ENCODE results near the gene FUZ. TPM values are rescaled to one million over a fixed set of nuclear protein-coding genes. Genes with fewer than 3 reads are reported as not detected.

FUZ gene
- total and polyA plus RNA-seq, 2 experiments from 2014 or later = 11.7 to 21.1 TPM

DNA sequence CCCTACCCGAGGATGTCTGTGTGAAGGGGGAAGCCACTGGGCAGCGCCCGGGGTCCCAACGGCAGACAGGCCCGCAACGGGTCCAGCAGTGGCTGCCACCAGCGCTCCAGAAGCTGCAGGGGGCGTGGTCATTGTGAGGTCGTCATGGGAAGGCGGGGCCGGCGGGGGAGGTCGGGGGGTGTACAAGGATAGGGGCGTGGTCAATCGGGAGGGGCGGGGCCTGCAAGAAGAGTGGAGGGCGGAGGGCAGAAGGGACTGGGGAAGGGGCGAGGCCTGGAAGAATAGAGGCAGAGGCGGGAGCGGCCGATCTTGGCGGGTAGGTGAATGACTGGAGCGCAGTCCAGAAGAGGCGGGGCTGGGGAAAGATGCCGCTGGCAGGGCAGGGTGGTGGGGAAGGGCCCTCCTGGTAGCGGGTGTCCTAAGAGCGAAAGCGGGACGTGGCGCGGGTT, 4.4 kb downstream of the FUZ start:
- Histone ChIP-seq H3K36me3 (ENCODE audit: low read depth) (peaks cover 8% of the 10 kb centered on the region; the same call in 1 of the 2 replicates), H3K79me2 (ENCODE audit: insufficient read depth) (no peaks in the 10 kb centered on the region), H2AFZ (peak overlapping the region; percentile 71), H3K27ac (no peak overlapping the region), H3F3A (ENCODE audit: insufficient read depth) (peaks cover 11% of the 10 kb centered on the region; the same call in 1 of the 2 replicates), H3K9ac (peak overlapping the region; percentile 72), H3K4me3 (peak overlapping the region; percentile 76), H3K9me2 (ENCODE audit: insufficient read depth) (no peaks in the 10 kb centered on the region), H4K20me1 (ENCODE audit: insufficient read depth) (no peaks in the 10 kb centered on the region), H3K27me3 (replicated peaks; ENCODE audit: insufficient read depth) (no peaks in the 10 kb centered on the region), H3K4me2 (ENCODE audit: unreplicated experiment) (peak overlapping the region; percentile 88), H3K9me3 (ENCODE audit: low read depth) (no peaks in the 10 kb centered on the region), H3K4me1 (ENCODE audit: insufficient read depth) (peaks cover 6% of the 10 kb centered on the region)
- no peak for TF ChIP-seq EZH2 (IDR thresholded peaks at IDR 0.05; ENCODE audit: insufficient read depth, poor library complexity, severe bottlenecking)
- 0 to 1% methylated on average over 19 to 31 of the region's 31 CpGs for WGBS, 2 experiments (ENCODE audit: low coverage in 1 of 2, low lambda C conversion rate in 2 of 2, missing lambda C conversion rate in 2 of 2)
- peak; percentile 95 for DNase-seq
- in situ Hi-C loops (cut with MboI) = no loop called here

DNA sequence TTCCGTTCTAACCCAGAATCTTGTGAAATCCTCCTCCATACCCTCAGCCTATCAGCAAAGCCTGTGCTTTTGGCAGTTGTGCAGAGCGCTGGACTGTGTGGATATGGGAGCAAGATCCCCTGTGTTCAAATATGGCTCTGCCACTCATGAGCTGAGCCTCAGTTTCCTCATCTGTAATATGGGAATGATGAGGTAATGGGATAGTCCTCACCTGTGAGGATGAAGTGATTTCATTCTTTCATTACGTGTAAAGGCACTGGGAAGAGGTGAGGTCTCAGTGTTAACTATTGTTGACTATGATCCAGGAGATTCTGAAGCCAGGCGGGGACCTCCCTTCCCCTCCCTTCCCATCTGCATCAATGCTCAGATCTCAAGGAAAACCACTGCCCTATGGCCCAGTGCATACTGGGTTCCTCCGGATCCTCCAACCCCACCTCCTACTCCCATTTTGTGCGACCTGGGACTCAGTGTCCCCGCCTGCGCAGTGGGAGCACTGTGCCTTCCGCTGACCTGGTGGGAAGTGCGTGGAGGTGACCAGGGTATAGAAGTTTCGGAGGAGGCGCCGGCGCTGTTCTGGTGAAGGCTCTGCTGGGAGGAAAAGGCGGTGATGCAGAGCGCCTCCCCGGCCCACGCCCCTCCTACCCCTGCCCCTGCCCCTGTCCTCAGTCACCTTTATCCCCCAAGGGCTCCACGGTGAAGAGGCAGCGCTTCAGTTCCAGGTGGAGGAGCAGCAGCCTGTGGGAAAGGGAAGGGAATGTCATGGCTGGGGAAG, 5.0 kb downstream of the FUZ start:
- no peaks in the 10 kb centered on the region for H4K20me1 ChIP-seq (ENCODE audit: insufficient read depth)
- no peak overlapping the region for H3K27ac ChIP-seq
- peak overlapping the region; percentile 72; the same call in 1 of the 2 replicates for H3K9ac ChIP-seq
- no peaks in the 10 kb centered on the region for H3K27me3 ChIP-seq (replicated peaks; ENCODE audit: insufficient read depth)
- in situ Hi-C loops (cut with MboI) = no loop called here
- peak overlapping the region; percentile 76 for H3K4me3 ChIP-seq
- H3K4me1 ChIP-seq (ENCODE audit: insufficient read depth) = peaks cover 6% of the 10 kb centered on the region
- H3K9me2 ChIP-seq (ENCODE audit: insufficient read depth) = no peaks in the 10 kb centered on the region
- peaks cover 11% of the 10 kb centered on the region; the same call in 1 of the 2 replicates for H3K36me3 ChIP-seq (ENCODE audit: low read depth)
- no peaks in the 10 kb centered on the region for H3K9me3 ChIP-seq (ENCODE audit: low read depth)
- DNase-seq = no peak
- no peak for TF ChIP-seq EZH2 (IDR thresholded peaks at IDR 0.05; ENCODE audit: insufficient read depth, poor library complexity, severe bottlenecking)
- TF ChIP-seq EZH2phosphoT487 (IDR thresholded peaks at IDR 0.05; ENCODE audit: insufficient read depth, low read depth) = no peak
- peaks cover 11% of the 10 kb centered on the region; the same call in 1 of the 2 replicates for H3F3A ChIP-seq (ENCODE audit: insufficient read depth)
- no peak overlapping the region for H2AFZ ChIP-seq
- peak overlapping the region; percentile 88 for H3K4me2 ChIP-seq (ENCODE audit: unreplicated experiment)
- no peaks in the 10 kb centered on the region for H3K79me2 ChIP-seq (ENCODE audit: insufficient read depth)
- 70 to 74% methylated on average over 13 to 20 of the region's 20 CpGs for WGBS, 2 experiments (ENCODE audit: low coverage in 1 of 2, low lambda C conversion rate in 2 of 2, missing lambda C conversion rate in 2 of 2)

DNA sequence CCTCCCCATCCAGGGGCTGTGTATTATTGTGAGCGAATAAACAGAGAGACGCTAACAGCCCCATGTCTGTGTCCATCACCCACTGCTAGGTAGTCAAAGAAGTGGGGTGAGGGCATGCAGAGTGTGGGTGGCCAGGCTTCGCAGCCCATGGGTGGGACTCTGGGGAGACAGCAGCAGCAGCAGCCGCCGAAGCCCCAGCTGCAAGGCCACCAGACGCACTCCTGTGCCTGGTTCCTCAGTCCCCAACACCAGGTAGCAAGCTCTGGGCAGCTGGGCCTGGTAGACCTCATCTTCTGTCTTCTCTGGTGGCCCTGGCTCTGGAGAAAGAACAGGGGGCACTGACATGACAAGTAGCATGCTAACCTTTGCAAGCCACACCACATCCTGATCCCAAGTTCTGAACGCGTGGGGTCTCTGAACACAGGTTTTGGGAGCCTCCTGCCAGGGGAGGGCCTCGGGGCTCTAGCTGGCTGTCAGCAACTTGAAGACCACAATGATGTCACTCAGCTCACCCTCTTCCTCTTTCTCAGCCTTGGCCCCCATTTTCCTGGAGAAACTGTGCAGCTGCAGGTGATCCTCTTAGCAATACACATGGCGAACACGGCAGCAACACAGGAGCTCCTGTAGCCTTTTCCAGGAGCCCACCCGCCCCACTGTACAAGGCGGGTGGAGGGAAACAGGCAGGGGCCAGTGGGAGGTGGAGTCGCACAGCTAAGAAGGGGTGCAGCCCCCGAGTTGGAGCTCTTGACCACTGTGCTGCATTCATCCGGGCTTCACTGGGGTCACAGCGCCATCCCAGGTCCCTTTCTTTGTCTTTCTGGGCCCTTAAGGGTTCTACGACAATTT, 5.8 kb downstream of the FUZ start:
- no peaks in the 10 kb centered on the region for H4K20me1 ChIP-seq (ENCODE audit: insufficient read depth)
- no peak overlapping the region for H3K27ac ChIP-seq
- H3K9me2 ChIP-seq (ENCODE audit: insufficient read depth) = no peaks in the 10 kb centered on the region
- H3K4me1 ChIP-seq (ENCODE audit: insufficient read depth) = peaks cover under 1% of the 10 kb centered on the region; the same call in 1 of the 2 replicates
- no peak for DNase-seq
- in situ Hi-C loops (cut with MboI) = no loop called here
- H3K9me3 ChIP-seq (ENCODE audit: low read depth) = no peaks in the 10 kb centered on the region
- no peak overlapping the region for H3K9ac ChIP-seq
- WGBS, 2 experiments (ENCODE audit: low coverage in 1 of 2, low lambda C conversion rate in 2 of 2, missing lambda C conversion rate in 2 of 2) = 84% methylated on average over 17 to 18 of the region's 18 CpGs
- H3K79me2 ChIP-seq (ENCODE audit: insufficient read depth) = no peaks in the 10 kb centered on the region
- H3K4me3 ChIP-seq = no peak overlapping the region
- TF ChIP-seq EZH2 (IDR thresholded peaks at IDR 0.05; ENCODE audit: insufficient read depth, poor library complexity, severe bottlenecking) (no peak), EZH2phosphoT487 (IDR thresholded peaks at IDR 0.05; ENCODE audit: insufficient read depth, low read depth) (no peak)
- peaks cover 11% of the 10 kb centered on the region; the same call in 1 of the 2 replicates for H3K36me3 ChIP-seq (ENCODE audit: low read depth)
- H3K27me3 ChIP-seq (replicated peaks; ENCODE audit: insufficient read depth) = no peaks in the 10 kb centered on the region
- no peak overlapping the region for H2AFZ ChIP-seq
- H3K4me2 ChIP-seq (ENCODE audit: unreplicated experiment) = no peak overlapping the region
- H3F3A ChIP-seq (ENCODE audit: insufficient read depth) = peaks cover 11% of the 10 kb centered on the region; the same call in 1 of the 2 replicates

DNA sequence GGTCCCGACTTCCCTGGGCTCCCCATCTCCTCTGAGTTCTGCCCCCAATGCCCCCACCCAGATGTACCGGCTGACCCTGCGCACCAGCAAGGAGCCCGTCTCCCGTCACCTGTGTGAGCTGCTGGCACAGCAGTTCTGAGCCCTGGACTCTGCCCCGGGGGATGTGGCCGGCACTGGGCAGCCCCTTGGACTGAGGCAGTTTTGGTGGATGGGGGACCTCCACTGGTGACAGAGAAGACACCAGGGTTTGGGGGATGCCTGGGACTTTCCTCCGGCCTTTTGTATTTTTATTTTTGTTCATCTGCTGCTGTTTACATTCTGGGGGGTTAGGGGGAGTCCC, 6.5 kb downstream of the FUZ start:
- Histone ChIP-seq H3K9ac (no peak overlapping the region), H3K4me2 (ENCODE audit: unreplicated experiment) (no peak overlapping the region), H3K9me3 (ENCODE audit: low read depth) (no peaks in the 10 kb centered on the region), H3F3A (ENCODE audit: insufficient read depth) (peaks cover 11% of the 10 kb centered on the region; the same call in 1 of the 2 replicates), H3K4me1 (ENCODE audit: insufficient read depth) (no peaks in the 10 kb centered on the region; the same call in 1 of the 2 replicates), H3K9me2 (ENCODE audit: insufficient read depth) (no peaks in the 10 kb centered on the region), H3K27ac (no peak overlapping the region), H3K79me2 (ENCODE audit: insufficient read depth) (no peaks in the 10 kb centered on the region), H3K27me3 (replicated peaks; ENCODE audit: insufficient read depth) (no peaks in the 10 kb centered on the region), H4K20me1 (ENCODE audit: insufficient read depth) (no peaks in the 10 kb centered on the region), H3K36me3 (ENCODE audit: low read depth) (peaks cover 11% of the 10 kb centered on the region; the same call in 1 of the 2 replicates), H2AFZ (no peak overlapping the region), H3K4me3 (no peak overlapping the region)
- 93% methylated on average over 8 of the region's 8 CpGs for WGBS, 2 experiments (ENCODE audit: low coverage in 1 of 2, low lambda C conversion rate in 2 of 2, missing lambda C conversion rate in 2 of 2)
- in situ Hi-C loops (cut with MboI) = no loop called here
- DNase-seq = no peak
- TF ChIP-seq EZH2 (IDR thresholded peaks at IDR 0.05; ENCODE audit: insufficient read depth, poor library complexity, severe bottlenecking) (no peak), EZH2phosphoT487 (IDR thresholded peaks at IDR 0.05; ENCODE audit: insufficient read depth, low read depth) (no peak)

All from GM23248 (cell line).